HL-60/S4 treated with retinoic acid at 250 ng/mL for 4 days and 3 days (cell line): ENCODE measurements around the gene ARMC9.
"Not testable (repeated sequence)": the region's sequence is repeated elsewhere in the genome, so short reads cannot be mapped to it uniquely, and the experiment has no call there.

ENCODE experiments used
- in situ Hi-C: fragments of 300-500 bp; cut with MboI; formaldehyde crosslinking; loops from 2 replicates; pipeline ENCODE4 v1.7.0; 2022; ENCODE audit warnings: low sequenced_read_pairs

ARMC9 gene

DNA sequence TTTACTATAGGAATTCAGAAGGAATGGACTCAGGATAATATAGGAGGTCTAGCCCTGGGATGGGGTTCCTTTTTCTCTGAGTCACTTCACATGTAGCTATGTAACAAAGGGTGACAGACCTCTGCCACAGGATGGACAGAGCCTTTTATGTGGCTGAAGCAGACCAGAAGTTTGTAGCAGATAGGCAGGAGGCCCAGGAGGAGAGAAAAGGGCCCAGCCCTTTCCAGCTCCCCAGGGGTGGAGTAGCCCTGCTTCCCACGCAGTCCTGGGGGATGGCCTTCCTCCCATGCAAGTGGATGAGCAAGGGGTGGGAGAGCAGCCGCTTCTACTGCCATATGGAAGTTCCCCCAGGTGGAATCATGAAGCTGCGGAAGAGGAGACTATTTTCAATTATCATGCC is 40.3 kb downstream of the ARMC9 start:
- in situ Hi-C loops = loop anchor here (10.0 kb wide), 1 partner anchor 166 kb away; no protein-coding TSS in a partner anchor

GRCh38 chr2:231239751-231240150 is 41.3 kb downstream of the ARMC9 start:
- in situ Hi-C loops = loop anchor here (10.0 kb wide), 1 partner anchor 165 kb away; no protein-coding TSS in a partner anchor

DNA sequence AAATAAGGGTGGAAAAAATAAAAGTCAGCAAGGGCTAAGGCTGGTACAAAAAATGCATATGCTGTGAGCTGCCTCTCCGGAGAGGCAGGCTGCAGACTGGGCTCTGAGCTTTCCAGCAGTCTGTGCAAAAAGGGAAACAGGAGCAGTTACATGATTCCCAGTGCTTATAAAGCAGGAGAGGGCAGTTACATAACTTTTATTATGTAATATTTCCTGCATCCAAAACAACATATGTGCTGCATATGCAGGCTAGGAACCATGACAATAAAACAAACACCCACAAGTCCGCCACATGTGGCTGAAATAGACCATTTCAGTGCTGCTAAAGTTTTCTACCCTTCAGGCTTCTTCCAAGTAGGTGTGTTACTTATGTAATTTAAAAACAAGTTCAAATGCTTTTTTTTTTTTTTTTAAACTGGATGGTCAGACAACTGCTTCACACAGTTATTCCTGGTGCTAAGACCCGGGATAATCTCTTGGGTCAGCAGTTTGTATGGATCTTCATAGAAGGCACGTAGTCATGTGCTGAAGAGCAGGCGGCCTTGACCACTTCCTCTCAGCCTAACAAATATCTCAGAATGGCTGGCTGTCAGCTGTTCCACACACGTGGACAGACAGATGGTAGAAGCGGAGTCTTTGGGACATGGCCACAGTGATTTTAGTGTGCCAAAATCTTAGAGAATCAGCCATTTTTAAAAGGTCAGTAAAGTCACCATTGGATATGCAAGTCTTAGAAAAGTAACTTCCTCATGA is 43.5 kb downstream of the ARMC9 start:
- in situ Hi-C loops = no loop called here

DNA sequence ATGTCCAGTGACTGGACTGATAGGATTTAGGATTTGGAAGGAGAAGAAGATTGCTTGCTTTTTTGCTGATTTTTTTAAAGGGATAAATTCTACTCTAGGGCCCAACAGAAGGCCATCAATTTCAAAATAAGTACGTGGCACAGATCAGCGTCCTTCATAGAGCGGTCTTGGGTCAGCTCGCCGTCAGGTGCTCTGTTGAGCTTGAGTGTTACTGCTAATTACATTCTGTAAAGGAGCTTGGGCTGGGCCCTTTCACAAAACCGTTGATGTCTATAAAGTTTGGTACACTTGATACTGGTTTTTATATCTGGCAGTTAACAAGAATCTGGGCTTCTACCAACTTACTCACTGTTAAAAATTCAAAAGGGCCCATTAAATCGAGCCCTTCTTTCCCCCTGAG is 45.4 kb downstream of the ARMC9 start:
- in situ Hi-C loops = no loop called here

DNA sequence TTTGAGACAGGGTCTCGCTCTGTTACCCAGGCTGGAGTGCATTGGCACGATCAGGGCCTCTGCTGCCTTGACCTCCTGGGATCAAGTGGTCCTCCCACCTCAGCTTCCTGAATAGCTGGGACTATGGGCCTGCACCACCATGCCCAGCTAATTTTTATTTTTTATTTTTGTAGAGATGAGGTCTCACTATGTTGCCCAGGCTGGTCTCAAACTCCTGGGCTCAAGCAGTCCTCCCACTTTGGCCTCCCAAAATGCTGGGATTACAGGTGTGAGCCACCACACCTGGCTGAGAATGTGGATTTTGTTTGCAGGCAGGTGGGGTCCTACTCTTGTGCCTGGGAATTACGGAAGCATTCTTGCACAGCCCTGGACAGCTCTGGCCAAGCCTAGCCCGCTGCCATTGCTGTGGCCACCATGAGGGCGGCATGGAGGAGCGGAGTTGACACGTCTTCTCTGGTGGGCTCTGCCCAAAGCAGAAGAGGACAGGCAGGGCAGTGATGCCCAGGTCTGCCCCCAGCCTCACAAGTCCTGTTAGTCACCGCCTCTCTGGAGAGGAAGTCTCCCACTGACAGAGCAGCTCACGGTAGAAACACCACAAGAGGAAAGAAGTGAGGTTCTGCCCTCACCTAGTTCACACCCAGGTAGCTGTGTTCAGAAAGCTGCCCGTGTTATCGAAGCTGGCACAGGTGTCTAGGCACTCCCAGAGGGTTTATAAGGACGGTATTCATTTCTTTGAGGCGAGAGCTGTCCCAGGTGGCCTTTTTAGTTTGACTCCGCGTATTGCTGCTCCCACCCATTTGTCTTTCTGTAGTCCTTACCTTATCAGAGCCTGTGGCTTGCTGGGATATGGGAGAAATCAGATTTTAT is 46.2 kb downstream of the ARMC9 start:
- in situ Hi-C loops = no loop called here

- in situ Hi-C loops = no loop called here
Observed at GRCh38 chr2:231245249-231246094, 47.0 kb downstream of the ARMC9 start.

- in situ Hi-C loops = no loop called here
Observed at GRCh38 chr2:231246171-231246842, 47.9 kb downstream of the ARMC9 start.

DNA sequence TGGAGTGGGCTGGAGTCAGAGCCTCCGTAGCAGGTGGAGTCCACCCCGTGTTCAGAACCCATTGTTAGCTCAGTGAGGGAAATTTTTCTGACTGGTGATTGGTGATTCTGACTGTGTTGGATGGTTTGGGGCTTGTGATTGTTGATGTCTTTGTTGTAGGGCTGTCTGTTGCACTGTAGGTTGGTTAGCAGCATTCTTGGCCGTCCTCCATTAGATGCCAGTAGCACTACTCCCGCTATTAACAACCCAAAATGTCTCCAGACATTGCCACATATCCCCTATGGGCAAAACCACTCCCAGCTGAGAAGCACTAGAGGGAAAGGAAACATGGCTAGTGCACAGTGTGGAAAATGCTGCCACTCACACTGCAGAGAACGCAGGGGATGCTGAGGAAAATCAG is 51.7 kb downstream of the ARMC9 start:
- in situ Hi-C loops = no loop called here

GRCh38 chr2:231250698-231251097 is 52.3 kb downstream of the ARMC9 start:
- in situ Hi-C loops = no loop called here

- in situ Hi-C loops = not testable (repeated sequence)
Observed at GRCh38 chr2:231253292-231253691, 54.9 kb downstream of the ARMC9 start.

DNA sequence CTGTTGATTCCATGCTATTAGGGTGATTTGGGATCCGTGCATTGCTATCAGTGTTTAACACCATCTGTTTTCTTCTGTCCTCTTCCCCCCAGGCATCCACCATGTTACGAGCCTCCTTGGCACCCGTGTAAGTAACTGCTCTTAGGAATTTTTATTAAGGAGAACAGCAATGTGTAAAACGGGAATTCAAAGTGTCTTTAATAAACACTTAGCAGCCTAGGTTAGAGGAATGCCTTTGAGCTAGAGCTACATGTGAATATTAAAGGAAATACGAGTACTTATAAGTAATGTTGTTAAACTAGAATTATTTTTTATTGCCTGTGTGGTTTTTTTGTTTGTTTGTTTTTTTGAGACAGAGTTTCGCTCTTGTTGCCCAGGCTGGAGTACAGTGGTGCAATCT is 58.1 kb downstream of the ARMC9 start:
- in situ Hi-C loops = no loop called here

DNA sequence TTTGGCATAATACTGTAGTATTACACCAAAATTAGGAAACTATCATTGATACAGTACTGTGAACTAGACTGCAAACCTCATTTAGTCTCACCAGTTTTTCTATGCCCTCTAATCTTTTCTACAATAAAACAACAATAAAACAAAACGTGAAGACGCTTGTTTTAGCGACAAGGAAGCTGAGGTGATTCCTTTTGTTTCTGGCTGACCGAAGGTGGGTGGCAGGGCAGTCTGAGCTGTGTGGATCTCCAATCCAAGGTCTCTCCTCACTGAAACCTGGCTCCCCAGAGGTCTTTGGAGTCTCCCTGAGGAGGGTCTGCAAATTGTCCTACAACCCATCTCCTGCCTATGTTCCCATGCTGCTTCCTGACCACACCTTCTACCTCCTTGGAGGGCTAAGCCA is 59.3 kb downstream of the ARMC9 start:
- in situ Hi-C loops = no loop called here

- in situ Hi-C loops = no loop called here
Observed at GRCh38 chr2:231258701-231259100, 60.3 kb downstream of the ARMC9 start.

DNA sequence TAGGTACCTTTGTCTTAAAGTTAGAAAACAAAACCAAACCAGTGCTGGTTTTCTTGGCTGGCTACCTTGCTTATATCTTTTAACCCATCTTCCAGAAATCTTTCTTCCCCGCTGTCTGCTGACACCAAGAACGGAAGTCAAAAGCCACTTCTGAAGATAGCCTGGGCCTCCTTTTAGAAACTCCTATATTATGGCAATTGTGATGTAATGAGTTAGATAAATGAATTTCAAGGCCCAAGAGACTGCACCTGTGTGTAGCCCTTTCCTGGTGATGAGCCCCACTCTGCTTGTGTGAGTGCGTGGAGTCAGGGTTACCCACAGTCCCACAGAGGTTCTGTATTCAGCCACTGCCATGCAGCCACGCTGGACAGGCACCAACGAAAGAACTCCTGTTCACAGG is 60.7 kb downstream of the ARMC9 start:
- in situ Hi-C loops = no loop called here

DNA sequence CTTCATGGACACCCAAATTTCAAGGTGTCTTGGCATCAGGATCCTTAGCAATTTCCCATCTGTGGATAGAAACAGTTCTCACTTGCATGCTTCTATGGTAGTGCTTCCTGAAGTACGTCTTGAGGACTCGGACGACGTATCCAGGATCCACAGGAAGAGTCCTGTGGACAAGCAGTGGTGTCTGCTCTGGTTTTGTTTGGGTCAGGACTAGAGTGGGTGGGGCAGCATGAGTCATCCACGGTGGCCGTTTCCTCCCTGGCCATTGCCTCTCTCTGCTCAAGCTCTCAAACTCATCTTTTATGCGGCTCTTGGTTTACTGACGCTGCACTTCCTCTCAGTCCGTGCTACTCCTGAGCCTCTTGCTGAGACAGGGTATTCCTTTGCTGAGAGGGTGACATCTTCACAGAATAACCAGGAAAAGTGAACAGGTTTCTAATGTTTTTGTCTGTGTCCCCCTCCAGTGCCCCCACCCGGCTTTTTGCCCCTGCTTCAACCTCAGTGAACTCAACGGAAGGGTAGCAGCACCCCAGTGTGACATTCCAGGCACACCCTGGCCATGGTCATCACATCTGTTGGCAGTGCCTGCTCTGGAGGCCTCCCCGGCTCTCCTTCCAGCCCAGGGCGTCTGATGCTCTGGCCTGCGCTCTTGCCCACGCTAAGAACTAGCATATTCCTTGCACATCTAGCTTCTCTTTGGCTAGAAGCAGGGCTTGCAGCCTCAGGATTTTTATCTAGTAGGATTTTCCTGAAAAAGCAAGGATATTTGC is 62.2 kb downstream of the ARMC9 start:
- in situ Hi-C loops = no loop called here

DNA sequence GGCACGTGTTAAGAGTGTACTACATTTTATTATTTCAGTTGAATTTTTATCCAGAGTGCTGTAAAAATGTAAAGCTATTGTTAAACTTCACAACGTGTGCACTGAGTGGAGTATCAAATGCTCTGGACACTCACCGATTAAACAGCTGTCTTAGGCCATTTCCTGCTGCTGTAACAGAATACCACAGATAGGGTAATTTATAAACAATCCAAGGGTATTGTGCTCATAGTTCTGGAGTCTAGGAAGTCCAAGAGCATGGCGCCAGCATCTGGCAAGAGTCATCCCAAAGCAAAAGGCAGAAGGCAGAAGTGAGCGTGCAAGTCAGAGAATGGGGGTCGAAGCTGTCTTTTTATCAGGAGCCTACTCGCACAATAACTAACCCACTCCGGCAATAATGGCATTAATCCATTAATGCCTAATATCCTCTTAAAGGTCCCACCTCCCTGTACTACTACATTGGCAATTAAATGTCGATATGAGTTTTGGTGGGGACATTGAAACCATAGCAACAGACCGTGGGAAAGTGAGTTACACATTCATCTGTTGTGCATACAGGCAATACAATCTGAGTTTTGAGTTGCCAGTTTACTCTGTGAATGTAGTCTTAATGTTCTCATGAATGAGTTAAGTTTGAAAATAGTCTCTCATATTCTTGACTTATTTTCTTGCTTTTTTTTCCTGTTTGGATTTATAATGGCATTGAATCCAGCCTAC is 64.8 kb downstream of the ARMC9 start:
- in situ Hi-C loops = no loop called here

GRCh38 chr2:231270221-231271114 is 72.0 kb downstream of the ARMC9 start:
- in situ Hi-C loops = no loop called here

- in situ Hi-C loops = no loop called here
Observed at GRCh38 chr2:231272991-231273390, 74.6 kb downstream of the ARMC9 start.
